Activated T-helper 17 cell treated with anti-CD3 and anti-CD28 coated beads, Interleukin-2, amount 50 U/mL, for 72 hours (primary cell): ENCODE results near the gene SYNDIG1L. TPM values are rescaled to one million over a fixed set of nuclear protein-coding genes. Genes with fewer than 3 reads are reported as not detected.

Source experiments
- ATAC-seq: fragments of 150-1000 bp; cut with Tn5 transposase; replicated peaks from 2 replicates; pipeline ENCODE4 v1.10.0; 2021; ENCODE audit warnings: mild to moderate bottlenecking, moderate library complexity
- H3K27ac Mint-ChIP-seq: one replicate; pipeline ENCODE4 v1.8.0; 2022; ENCODE audit warnings: mixed read lengths
- H3K27me3 Mint-ChIP-seq: one replicate; pipeline ENCODE4 v1.8.0; 2022; ENCODE audit warnings: mixed read lengths
- H3K36me3 Mint-ChIP-seq: one replicate; pipeline ENCODE4 v1.8.0; 2022; ENCODE audit warnings: low read depth, mild to moderate bottlenecking, mixed read lengths
- H3K4me1 Mint-ChIP-seq: one replicate; pipeline ENCODE4 v1.8.0; 2022; ENCODE audit warnings: mixed read lengths
- H3K4me3 Mint-ChIP-seq: one replicate; pipeline ENCODE4 v1.8.0; 2022; ENCODE audit warnings: mild to moderate bottlenecking, mixed read lengths
- H3K9me3 Mint-ChIP-seq: one replicate; pipeline ENCODE4 v1.8.0; 2022; ENCODE audit warnings: mixed read lengths
- total RNA-seq, 2 donors: library from RNA; stranded (reverse); gene quantifications; one replicate each; pipeline ENCODE4 v1.2.3, GENCODE V29; 2022

Gene SYNDIG1L
- not detected for total RNA-seq

DNA sequence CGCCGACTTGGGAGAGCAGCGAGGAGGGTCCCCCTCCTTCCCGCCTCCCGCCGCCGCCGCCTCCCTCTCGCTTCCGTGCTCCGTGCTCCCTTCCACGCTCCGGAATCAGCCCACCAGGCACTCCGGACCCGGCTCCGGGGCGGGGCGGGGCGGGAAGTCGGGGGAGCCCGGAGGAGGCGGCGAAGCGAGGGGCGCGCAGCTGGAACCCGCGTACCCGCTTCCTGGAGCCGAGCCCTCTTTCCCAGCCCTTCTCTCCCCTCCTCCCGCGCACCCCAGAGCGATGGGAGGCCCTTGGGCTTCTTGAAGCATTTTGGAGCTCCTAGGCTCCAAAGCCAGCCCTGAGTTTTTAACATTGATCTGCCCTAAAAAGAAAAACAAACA, at the start of gene SYNDIG1L:
Gene SYNDIG1L (minus strand): TSS at position 9 of the 381 bp plus-strand sequence. CDS start 16,466 bp downstream, outside the sequence.
- no peak for ATAC-seq
- Mint-ChIP-seq H3K27ac (no peak within 1 kb of the TSS), H3K4me1 (no peaks in the 10 kb centered on the region), H3K27me3 (peaks cover 50% of the 10 kb centered on the region), H3K36me3 (no peaks in the 10 kb centered on the region), H3K4me3 (peak within 1 kb of the TSS; percentile 28), H3K9me3 (peaks cover 3% of the 10 kb centered on the region)

DNA sequence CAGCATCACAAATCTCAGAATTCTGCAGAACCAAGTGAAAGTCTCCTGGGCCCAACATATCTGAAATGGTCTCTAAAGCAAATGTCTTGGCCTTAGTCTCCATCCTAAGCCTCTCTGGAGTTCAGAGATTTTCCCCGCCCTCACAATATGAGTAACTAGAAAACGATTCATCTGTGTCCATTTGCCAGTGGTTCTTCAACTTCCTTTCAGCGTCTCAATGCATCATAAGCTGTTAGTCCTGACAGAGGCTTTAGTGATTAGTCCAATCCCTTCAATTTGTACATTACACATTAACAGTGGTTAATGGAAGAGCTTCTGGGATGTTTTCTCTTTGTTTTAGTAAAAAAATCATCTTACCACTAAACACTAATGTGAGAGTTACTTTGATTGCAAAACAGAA, 49.7 kb upstream of the SYNDIG1L start:
- H3K36me3 Mint-ChIP-seq, result peaks cover 22% of the 10 kb centered on the region
- no peak overlapping the region for H3K4me3 Mint-ChIP-seq
- no peaks in the 10 kb centered on the region for H3K27me3 Mint-ChIP-seq
- ATAC-seq, result peak; percentile 35
- H3K4me1 Mint-ChIP-seq, result no peaks in the 10 kb centered on the region
- peak overlapping the region; percentile 13 for H3K27ac Mint-ChIP-seq
- H3K9me3 Mint-ChIP-seq, result no peaks in the 10 kb centered on the region

DNA sequence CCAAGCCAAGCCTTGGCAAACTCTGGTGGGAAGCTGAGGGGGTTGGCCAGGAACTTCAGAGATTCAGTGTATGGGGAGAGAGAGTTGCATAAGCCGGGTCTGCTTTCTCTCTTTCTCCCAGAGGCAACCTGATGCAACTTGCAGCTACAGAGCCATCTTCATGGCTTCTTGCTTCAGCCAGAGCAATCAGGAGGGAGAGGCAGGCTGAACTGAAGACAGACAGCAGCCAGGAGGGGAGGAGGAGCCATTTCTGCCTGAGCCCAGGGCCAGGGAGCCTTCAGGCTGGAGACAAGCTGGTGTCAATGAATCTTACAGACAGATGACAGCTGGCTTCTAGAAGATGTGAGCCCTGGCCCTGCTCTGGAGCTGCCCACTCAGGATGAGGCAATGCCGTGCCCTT, 48.4 kb upstream of the SYNDIG1L start:
- no peaks in the 10 kb centered on the region for H3K27me3 Mint-ChIP-seq
- no peaks in the 10 kb centered on the region for H3K4me1 Mint-ChIP-seq
- H3K27ac Mint-ChIP-seq, result no peak overlapping the region
- no peaks in the 10 kb centered on the region for H3K9me3 Mint-ChIP-seq
- no peak overlapping the region for H3K4me3 Mint-ChIP-seq
- no peak for ATAC-seq
- peaks cover 9% of the 10 kb centered on the region for H3K36me3 Mint-ChIP-seq

DNA sequence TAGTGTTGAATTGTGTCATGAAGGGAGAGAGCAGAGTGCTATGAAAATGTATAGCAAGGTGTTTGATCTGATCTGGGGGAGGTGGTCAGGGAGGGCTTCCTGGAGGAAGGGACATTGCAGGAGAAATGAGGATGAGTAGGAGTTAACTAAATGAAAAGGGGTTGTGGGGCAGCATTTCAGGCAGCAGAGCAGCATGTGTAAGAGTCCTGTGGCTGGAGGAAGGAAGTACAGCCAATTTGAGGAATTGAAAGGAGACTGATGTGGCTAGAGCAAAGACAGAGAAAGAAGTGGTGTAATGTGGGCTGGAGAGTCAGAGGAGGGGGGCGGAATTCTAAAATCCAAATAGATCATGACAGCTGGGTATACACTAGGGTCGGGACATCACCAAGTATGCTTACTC, 46.6 kb upstream of the SYNDIG1L start:
- Mint-ChIP-seq H3K4me3 (no peak overlapping the region), H3K4me1 (no peaks in the 10 kb centered on the region), H3K9me3 (no peaks in the 10 kb centered on the region), H3K36me3 (no peaks in the 10 kb centered on the region), H3K27me3 (no peaks in the 10 kb centered on the region), H3K27ac (no peak overlapping the region)
- no peak for ATAC-seq

DNA sequence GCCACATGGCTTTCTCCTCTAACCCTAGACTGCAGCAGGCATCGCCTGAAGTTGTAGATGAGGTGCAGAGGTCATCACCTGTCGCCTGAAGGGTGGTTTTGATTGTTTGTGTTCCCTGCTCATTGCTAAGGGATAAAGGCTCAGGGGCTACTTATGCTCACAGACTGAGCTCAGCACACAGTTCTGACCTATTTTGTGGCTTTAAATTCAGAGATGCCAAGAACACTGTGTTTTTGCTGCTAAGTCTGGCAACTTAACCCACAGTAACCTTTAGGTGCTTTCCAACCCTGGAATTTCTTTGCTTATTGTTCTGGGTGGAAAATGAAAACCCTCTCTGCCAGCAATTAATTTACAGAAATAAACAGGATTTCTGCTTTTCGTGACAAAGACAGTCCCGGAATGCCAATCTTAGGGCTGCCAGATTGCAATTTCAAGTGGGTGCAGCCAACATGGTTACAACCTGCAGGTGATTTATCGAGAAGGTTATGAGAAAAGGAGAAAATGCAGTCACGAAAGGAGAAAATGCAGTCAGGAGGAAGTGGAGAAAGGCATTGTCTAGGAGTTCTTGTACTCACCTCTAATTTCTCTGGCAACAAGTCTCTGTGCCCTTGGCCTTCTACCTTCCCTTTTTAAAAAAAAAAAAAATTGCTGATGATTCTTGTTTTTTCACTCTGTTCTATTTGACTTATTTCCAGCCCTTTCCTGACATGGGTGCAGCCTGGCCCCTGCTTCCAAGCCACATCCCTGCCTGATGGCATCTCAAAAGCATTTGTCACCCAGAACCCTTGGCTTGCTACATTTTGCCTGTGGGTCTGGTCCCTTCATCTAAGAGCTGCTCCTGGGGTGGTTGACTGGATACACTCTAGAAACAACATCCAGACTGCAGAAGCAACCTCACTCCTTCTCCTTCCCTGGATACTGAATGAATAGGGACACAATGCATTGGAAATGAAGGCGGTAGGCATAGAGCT, 43.8 kb upstream of the SYNDIG1L start:
- Mint-ChIP-seq H3K4me1 (no peaks in the 10 kb centered on the region), H3K36me3 (no peaks in the 10 kb centered on the region), H3K9me3 (no peaks in the 10 kb centered on the region), H3K27me3 (no peaks in the 10 kb centered on the region), H3K27ac (no peak overlapping the region), H3K4me3 (no peak overlapping the region)
- ATAC-seq, result no peak

DNA sequence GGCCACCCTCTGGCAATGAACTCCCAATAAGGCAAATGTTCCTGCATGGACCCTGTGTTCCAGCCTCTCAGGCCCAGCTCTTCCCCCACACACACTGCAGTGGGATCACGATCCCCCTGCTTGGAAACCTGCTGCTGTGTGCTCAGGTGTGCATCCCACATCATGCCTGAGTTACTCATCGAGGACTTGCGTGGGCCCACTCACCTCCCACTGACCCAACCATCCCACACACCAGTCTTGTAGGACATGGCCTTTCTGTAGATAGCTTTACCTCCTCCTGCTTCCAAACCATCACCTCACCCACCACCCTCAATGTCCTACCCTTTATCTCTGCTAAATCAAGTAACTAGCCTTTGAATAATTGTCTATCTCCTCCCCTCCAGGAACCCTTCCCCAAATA, 42.5 kb upstream of the SYNDIG1L start:
- no peak for ATAC-seq
- peak overlapping the region; percentile 39 for H3K27ac Mint-ChIP-seq
- H3K4me1 Mint-ChIP-seq, result no peaks in the 10 kb centered on the region
- no peaks in the 10 kb centered on the region for H3K9me3 Mint-ChIP-seq
- H3K36me3 Mint-ChIP-seq, result no peaks in the 10 kb centered on the region
- no peaks in the 10 kb centered on the region for H3K27me3 Mint-ChIP-seq
- H3K4me3 Mint-ChIP-seq, result no peak overlapping the region

DNA sequence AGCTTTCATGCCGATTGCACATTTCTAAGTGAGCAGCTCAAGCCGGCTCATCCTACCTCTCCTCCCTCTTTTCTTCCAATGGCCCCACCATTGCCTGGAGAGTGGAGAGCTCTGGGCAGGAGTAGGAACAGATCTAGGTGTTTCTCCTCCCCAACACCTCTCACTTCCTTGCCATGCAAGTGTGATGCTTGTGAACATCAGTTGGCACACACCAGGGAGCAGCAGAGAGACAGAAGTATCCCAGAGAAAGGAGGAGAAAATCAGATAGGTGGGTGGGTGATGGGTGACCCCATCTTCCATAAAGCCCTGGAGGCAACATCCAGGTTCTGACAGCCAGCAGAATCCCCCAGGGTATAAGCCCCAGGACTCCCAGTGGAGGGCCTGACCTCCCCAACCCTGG, 39.3 kb upstream of the SYNDIG1L start:
- Mint-ChIP-seq H3K9me3 (no peaks in the 10 kb centered on the region), H3K36me3 (no peaks in the 10 kb centered on the region), H3K27me3 (peaks cover 8% of the 10 kb centered on the region), H3K4me1 (no peaks in the 10 kb centered on the region), H3K27ac (no peak overlapping the region), H3K4me3 (no peak overlapping the region)
- ATAC-seq, result no peak

DNA sequence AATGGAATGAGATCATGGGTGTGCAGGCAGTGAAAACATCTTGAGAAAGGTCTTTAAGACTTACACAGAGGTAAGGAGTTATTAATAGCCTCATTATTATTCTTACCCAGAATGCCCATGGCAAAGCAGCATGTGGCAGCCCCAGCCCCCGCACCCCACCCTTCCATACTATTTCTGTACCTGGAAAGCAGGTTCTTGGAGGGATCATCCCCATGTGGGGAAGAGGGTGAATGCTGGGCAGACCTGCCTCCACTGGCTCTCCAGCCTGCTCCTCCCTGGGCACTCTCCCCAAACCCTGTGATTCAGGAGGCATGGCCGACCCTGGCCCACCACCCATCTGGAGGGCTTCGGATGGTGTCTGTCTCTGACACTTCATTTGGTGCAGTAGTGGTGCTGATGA, 38.8 kb upstream of the SYNDIG1L start:
- H3K4me3 Mint-ChIP-seq, result no peak overlapping the region
- ATAC-seq, result no peak

DNA sequence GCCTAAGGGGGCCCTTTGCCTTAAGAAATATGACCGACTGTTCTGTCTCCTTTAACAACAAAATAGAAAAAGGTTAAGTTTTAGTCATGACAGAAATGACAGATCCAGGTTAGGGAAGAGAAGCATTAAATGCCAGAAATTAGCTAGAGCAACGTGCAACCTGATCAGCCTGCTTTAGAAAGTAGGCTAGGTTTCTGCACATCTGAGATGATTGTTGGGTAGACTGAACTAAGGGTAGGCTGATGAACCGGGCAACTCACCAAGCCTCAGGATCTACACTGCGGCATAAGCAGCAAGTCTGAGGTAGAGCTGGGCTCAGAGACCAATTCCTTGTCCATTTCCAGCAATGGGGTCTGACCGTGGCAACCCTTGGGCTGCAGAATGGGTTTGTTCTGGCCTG, 37.7 kb upstream of the SYNDIG1L start:
- Mint-ChIP-seq H3K27me3 (peaks cover 12% of the 10 kb centered on the region), H3K27ac (no peak overlapping the region), H3K36me3 (no peaks in the 10 kb centered on the region), H3K4me1 (no peaks in the 10 kb centered on the region), H3K9me3 (no peaks in the 10 kb centered on the region), H3K4me3 (no peak overlapping the region)
- ATAC-seq, result no peak

More for the DNA sequence above, 38.8 kb upstream of the SYNDIG1L start:
- Mint-ChIP-seq H3K27me3 (peaks cover 11% of the 10 kb centered on the region), H3K4me1 (no peaks in the 10 kb centered on the region), H3K9me3 (no peaks in the 10 kb centered on the region), H3K27ac (no peak overlapping the region), H3K36me3 (no peaks in the 10 kb centered on the region)

DNA sequence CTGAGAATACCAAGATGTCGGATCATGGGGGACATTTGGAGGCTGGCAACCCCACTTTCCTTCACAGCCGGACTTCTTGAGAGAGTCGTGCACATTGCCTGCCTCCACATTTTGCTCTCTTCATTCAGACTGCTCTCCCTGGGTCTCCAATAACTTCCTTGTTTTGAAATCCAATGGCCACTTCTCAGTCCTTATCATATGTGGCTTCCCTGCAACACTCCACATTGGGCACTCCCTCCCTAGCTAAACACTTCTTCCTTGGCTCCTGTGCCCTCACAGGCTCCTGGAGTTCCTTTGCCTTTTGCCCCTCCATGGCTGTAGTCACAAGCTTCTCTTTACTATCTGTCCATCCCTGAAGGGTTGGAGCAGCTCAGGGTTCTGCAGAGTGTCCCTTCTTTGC, 37.0 kb upstream of the SYNDIG1L start:
- H3K4me3 Mint-ChIP-seq, result no peak overlapping the region
- peaks cover 12% of the 10 kb centered on the region for H3K27me3 Mint-ChIP-seq
- H3K27ac Mint-ChIP-seq, result no peak overlapping the region
- ATAC-seq, result no peak
- H3K9me3 Mint-ChIP-seq, result no peaks in the 10 kb centered on the region
- H3K4me1 Mint-ChIP-seq, result no peaks in the 10 kb centered on the region
- no peaks in the 10 kb centered on the region for H3K36me3 Mint-ChIP-seq

DNA sequence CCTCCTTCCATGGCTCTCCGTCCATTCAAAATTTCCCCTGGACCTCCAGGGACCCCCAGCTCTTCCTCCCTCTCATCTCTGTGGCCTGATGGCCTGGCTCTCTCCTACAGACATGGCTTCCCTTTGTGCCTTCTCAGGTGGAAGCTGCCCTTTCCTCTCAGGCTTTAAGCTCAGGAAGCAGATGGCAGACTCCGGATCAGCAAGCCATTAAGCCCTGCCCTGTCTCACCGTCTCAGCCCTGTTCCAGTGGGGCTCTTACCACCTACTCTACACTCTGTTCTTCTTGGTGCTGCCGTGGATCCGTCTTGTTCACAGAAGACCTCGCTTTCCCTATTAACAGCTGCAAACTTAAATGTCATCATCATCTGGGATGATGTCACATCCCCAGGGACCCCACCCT, 34.0 kb upstream of the SYNDIG1L start:
- Mint-ChIP-seq H3K9me3 (no peaks in the 10 kb centered on the region), H3K4me1 (no peaks in the 10 kb centered on the region), H3K27me3 (peaks cover 12% of the 10 kb centered on the region), H3K27ac (peak overlapping the region; percentile 36), H3K36me3 (no peaks in the 10 kb centered on the region), H3K4me3 (no peak overlapping the region)
- ATAC-seq, result no peak

DNA sequence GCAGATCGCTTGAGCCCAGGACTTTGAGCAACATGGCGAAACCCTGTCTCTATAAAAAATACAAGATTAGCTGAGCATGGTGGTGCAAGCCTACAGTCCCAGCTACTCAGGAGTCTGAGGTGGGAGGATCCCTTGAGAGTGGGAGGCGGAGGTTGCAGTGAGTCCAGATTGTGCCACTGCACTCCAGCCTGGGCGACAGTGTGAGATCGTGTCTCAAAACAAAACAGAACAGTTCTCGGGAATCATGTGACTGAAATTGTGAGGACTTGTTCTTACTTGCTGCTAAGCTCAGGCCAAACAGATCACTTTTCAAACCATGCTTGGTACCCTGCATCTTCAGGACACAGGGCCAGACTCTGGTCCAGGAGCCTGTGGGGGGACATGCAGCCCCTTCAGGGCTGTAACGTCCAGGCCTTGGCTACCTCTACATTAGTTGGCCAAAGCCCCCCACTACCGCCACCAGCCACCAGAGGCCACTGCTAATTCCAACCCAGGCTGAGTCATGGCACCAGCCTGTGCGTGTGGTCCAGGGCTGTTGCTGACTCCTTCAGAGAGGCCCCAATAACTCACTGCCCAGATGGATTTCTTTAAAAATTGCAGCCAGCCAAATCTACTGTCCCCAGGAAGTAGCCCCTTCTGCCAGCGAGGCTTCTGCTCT, 33.4 kb upstream of the SYNDIG1L start:
- Mint-ChIP-seq H3K36me3 (no peaks in the 10 kb centered on the region), H3K27me3 (peaks cover 12% of the 10 kb centered on the region), H3K9me3 (no peaks in the 10 kb centered on the region), H3K4me1 (no peaks in the 10 kb centered on the region), H3K4me3 (no peak overlapping the region), H3K27ac (peak overlapping the region; percentile 36)
- peak; percentile 70 for ATAC-seq

DNA sequence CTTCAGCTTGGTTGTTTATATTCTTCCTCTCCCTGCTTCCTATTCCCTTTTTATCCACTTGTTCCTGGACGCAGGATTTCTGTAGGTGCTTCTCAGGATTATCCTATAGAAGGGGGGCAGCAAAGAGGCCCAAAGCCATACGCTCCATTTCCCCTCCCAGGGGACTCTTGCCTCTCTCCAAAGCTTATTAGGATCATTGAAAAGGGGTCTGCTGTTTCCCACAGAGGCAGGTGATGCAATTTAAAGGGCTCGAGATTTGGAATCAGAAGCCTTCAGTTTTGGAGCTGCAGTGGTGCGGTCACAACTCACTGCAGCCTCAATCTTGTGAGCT, 31.5 kb upstream of the SYNDIG1L start:
- Mint-ChIP-seq H3K27ac (no peak overlapping the region), H3K27me3 (peaks cover 12% of the 10 kb centered on the region), H3K9me3 (no peaks in the 10 kb centered on the region), H3K36me3 (no peaks in the 10 kb centered on the region), H3K4me3 (no peak overlapping the region), H3K4me1 (no peaks in the 10 kb centered on the region)
- ATAC-seq, result no peak

DNA sequence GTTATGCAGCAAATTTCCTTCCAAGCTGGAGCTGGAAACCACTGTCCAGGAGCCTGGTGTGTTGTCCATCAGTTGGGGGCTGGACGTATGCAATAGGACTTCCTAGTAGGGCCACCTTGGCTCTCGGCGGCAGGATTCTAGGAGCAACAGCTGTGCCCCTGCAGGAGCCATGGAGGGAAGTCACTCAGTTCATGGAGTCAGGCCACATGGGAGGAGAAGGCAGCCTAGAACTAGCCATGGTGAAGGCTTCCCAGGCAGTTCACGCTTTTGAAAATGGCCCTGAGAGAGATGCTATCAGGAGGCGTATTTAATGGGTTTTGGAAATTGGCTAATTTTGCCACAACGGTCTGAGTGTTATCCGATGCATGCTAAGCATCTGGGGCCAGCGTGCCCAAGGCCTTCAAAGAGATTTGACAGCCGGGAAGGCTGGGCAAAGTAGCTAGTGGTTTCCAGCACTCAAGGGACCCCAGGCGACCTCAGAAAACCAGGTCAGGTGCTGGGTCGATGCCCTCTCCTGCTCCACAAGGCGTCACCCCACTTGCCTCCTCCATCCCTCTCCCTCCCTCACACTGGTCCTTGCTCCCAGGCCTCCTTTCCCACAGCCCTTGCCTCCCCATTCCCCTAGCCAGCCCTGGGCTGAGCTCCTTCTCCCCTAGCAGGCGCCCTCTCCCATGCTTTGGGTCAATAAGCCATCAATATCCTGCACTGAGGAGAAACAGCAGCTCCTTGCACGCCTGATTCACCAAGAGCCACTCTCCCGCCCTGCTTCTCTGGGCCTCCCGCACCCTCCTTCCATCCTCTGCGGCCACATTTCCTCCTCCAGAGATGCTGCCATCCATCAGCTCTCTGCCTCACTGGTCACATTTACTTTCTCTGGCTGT, 30.9 kb upstream of the SYNDIG1L start:
- Mint-ChIP-seq H3K27ac (no peak overlapping the region), H3K4me1 (no peaks in the 10 kb centered on the region)

More for the DNA sequence above, 30.9 kb upstream of the SYNDIG1L start:
- Mint-ChIP-seq H3K9me3 (no peaks in the 10 kb centered on the region), H3K36me3 (no peaks in the 10 kb centered on the region), H3K27me3 (peaks cover 12% of the 10 kb centered on the region), H3K4me3 (no peak overlapping the region)
- ATAC-seq, result no peak
